Activated CD4-positive, alpha-beta T cell treated with anti-CD3 and anti-CD28 coated beads, Interleukin-2, Interleukin-6, amounts not matched to agents 100 ng/mL and 50 ng/mL, durations not matched to agents 16 hours and 8 hours (primary cell): ENCODE results near the gene CCDC89.

Experiments
- DNase-seq: peaks from one replicate; pipeline ENCODE4 v3.0.0-alpha.2; 2020

CCDC89 gene

DNA sequence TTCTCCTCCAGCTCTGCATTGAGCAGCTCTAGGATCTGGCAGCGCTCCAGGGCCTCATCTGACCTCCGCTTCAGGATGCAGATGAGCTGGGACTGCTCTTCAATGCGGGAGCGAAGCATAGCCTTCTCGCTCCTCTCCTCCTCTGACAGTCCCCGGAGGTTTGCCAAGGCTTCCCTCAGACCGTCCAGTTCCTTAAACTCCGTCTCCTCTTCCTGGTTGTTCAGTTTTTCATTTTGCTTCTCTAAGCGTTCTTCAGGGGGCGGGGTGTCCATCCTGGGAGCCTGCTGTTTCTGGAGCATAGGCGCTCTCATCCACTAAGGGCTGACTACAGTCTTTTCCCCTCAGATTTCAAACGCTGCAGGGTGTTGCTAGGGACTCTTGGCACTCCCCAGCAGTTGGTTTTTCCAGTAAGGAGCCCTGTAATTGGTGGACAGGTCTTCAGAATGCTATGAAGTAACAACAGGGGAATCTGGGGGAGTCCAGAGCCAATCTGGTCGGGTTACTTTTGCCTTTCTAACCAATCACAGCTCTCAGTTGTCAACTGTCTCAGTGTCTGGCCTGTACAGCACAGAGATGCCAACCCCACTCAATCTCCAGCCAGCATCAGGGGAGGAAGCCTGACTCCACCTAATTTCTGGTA is at the start of gene CCDC89:
TSS of gene CCDC89 (minus strand) at position 376 of the 640 bp plus-strand sequence. CDS start at position 311, 65 bp downstream.
- DNase-seq, result no peak

DNA sequence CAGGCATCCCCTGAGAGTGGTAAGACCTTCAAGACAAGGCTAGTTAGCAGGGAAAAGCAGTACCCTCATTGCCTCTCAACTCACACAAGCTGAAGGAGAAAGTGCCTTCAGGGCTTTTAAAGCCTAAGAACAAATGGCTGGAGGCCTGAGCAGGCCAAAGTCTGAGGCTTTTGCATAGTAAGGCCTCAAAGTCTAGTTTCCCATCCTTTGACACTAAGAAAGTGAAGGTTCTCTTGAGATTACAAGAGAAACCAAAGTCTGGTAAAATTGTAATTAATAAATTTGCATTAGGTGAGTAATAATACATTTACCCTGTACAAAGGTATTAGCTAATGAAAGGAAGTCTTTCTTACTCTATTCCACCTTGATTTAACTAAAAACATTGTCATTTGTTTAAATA is 47.0 kb upstream of the CCDC89 start:
- DNase-seq, result no peak

DNA sequence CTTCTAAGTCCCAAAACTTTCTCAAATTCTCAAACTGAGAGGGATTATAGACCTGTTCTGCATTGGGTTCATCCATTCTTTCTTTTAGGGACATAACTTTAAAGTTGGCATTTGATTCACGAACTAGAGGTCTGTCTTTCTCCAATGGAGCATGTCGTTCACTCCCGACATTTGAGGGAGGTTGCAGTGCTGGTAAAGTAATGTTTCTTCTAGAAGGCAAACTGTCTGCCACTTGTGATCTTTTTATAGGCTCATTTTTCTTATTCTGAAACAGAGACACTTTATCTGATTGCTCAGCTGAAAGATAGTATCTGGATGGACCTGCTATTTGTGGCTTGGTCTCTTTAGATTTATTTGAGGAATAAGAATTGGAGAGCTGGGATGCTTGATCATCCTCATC is 40.4 kb upstream of the CCDC89 start:
- DNase-seq, result no peak

DNA sequence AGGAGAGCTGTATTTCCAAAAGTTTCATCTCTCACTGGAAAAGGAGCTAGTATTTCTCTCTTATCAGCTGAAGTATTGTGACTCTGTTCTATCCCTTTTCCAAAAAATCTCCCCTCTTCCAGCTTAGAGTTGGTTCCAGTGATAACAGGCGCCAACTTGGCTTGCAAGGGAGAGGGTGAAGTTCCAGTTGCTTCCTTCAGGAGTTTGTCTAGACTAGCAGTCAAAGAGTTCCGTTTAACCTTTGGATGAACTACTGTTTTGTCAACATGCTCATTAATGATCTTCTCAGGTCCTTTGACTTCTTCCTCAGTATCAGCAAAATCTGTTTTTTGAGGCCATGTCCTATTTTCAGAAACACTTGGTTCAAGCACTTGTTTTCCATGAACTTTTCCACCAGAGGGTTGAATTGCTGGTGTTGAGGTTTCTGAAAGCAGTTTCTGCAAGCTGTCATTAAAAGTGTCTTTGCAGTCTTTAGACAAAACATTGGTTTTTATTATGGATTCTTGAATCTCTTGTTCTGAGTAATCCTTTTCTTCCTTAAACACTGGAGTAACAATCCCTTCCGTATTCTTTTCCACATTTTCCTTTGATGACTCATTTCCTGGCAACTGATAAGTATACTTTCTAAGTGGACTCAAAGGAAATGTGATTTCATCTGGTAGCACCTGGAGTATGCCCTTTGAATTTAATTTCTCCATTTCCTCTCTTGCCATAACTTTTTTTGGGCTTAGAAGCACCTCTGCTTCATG is 39.7 kb upstream of the CCDC89 start:
- DNase-seq, result no peak

DNA sequence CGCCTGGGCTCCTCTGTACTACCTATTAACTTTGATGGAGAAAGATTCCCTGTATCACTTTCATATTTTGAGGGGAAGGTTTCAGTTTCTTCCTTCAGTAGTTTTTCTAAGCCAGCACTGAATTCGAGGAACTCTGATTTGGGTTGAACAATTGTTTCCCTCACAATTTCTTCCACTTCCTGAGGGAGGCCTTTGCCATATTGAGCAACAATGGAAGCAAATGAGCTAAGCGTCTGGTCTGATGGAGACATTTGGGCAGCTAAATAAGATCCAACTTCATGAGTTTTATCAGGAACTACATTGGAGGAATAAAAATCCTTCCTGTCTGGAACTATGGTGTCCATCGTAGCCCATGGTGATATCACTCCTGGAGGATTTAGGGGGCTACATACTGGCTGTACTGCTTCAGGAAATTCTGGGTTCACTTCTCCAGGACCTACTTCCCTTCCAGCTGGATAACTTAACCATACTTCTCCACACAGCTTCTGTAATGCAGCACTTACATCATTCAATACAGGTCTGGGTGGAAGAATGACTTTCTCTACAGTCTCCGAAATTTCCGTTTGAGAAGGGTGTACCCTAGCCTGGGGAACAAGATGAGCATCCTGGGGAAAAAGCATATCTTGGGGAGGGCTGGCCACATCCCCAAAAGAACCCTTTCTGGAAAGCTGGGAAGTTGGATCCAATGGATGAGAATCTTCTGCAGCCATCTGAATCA is 38.9 kb upstream of the CCDC89 start:
- no peak for DNase-seq

DNA sequence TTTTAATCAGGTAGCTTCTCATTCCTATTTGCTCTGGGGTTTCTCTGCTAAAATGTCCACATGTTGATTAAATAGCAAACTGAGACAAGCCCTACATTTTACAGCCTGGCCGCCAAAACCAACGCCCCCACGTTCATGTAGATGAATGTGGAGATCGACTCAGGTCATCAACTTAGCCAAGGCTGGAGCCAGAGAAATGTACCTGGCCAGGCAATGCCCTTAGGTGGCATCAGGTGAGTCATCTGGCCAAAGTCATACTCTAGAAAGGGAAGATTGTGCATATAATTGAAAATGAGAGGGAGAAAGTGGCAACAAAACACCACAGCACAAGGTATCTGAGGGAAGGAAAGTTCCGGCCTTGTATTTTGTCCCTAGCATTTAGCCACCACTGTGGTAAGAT is 37.1 kb upstream of the CCDC89 start:
- DNase-seq, result no peak

DNA sequence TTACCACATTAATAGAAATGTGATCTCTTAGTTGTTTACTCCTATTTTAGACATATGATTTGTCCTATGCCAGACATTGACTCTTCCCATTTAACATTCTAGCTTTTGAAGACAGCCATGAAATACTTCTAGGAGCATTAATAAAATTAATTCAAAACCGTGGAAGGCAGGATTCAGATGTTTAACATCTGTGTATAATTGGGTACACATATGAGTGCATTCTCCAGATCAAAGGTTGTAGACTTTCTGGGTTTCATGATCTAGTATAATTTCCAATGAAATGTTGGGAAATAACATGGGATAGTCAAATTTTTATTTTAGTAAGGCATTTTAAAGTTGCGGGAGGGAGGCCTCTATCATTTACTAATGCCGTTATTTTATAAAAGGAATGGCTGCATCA is 35.2 kb upstream of the CCDC89 start:
- DNase-seq, result no peak

DNA sequence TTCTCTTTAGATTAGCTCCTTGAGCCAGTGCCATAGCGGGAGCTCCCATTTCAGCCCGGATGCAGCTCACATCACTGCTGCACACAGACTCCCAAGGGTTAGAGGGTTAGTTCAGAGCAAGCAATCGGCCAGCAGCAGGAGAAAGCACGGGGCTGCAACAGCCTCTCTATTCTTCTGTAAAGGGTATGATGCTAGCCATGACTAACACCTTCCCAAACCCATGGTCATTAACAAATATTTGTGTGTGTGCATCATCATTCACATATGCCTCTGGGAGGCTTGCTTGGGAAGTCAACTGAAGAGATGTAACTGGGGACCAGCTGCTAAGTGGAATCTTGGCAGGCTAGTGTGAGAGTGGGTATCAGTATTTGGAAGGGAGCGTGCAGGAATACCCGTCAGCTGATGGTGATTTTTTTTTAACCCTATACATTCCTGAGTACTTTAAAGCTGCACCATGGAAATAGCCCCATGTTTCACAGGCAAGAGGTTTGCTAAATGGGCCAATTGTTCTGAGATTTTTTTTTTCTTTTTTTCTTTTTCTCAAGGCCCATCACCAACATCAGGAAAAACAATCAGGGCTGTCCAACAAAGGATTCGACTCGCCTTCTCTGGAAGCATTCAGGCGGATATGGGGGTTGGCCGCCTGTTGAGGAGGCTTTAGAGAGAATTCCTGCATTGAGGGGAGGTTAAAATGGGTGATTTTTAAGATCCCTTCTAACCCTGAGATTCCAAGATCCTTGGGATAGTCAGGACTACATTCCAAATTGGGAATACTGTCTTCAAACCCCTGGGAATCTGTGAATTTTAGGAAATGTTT is 33.2 kb upstream of the CCDC89 start:
- no peak for DNase-seq

DNA sequence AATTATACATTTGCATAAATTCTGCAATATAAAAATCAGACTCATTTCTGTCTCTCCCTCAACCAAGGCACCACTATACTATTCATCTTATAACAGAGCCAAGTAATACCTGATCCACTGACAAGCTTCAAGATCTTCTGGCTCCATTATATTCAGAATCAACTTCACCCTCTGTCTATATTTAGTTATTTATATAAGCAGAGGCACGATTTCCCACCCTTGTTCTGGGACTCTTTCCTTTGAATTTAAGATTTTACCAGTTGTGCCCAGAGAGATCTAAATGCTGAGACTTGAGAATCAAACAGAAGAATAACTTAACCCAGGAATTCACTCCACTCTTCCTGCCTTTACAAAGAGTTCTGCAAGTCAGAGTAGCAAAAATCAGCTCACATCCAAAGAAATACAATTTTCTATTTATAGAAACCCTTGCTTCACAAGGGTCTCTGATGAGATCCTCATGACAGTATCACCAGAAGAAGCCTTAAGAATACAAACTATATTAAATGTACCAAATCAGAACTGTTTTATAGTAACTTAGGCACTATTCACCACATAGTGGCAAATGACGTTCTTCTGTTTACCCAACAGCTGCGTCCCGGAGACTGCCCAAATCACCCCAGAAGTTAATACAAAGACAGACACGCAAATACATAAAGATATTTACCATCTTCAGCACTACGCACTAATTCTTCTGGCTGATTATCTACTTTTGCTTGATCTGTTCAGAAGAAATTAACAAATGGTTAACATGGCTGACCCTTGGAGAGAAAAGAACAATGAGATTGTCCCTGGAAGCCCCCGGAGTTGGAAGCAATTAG is 32.3 kb upstream of the CCDC89 start:
- DNase-seq, result no peak

DNA sequence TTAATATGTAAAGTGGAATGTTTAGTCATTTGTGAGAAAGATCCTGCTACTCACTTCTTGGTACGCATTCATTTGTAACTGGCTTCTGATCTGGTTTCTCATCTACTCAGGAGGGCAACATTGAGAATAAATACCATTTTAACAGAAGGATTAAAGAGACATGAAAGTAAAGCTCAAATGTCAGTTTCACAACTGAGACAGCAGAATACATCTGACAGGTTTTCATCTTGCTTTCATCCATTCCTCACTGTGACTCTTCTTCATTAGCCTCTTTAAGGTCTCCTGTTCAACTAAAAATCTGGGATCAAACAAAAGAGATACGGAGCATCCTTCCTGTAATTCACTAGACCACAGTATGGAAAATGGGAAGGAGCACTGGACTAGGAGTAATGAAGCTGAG is 31.4 kb upstream of the CCDC89 start:
- DNase-seq, result no peak

DNA sequence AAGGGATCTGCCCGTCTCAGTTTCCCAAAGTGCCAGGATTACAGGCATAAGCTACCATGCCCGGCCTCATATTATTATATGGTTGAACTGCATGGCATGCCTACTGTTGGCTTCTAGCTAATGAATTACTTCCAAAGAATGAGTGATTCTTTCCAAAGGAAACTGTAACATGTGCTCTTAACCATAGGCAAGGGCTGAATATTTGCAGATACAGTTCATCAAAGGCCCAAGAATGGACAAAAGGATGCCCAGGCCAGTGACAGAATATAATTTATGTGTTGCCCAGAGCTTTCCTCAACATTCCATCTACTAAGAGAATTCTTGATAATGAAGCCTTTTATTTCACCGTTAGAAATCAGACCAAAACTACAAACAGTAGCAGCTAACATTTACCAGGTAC is 27.0 kb upstream of the CCDC89 start:
- DNase-seq, result no peak

DNA sequence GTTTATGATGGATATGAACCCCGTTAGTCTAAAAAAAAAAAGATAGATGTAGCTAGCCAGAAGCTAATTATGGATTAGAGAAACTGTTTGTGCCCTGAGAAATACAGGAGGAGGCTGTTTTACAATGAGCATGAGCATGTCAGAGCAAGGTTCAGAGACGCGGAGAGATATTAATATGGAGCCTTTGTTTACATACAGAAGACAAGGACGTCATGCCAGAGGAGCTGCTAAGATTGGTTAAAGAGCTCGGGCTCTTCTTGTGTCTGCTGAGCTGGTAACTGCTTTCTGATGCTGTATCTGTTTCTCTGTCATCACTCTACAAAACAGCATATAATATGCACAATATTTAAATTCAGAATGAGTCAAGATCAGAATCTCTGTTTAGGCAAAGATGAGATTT is 24.9 kb upstream of the CCDC89 start:
- no peak for DNase-seq

DNA sequence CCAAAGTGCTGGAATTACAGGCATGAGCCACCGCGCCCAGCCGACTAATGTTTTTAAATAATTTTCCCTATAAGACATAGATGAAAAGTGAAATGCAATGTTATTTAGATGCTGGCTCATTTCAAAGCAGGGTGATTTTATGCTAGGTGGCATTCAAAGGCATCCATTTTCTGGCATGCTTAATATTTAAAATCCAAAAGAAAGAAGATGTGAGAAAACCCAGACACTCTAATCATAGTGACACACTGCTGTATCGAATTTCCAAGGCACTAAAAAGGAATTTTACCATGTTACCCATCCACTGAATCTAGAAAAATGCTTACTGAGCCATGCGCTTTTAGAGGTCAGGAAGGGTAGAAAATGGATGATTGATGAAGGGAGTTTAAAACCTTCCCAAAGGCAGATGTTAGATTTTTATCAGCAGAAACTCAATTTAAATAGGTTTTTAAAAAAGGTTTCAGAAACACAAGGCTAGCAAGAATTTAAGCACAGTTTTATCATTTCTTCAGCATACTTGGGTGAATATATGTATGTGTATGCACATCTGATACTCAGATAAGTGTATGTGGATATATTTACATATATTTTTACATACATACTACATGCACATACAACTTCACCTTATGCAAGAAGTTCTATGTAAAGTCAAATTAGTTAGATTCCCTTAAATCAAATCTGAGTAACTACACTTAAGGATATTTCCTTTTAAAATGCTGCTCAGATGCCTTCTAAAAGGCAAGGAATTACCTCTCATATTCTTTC is 24.1 kb upstream of the CCDC89 start:
- DNase-seq, result no peak

DNA sequence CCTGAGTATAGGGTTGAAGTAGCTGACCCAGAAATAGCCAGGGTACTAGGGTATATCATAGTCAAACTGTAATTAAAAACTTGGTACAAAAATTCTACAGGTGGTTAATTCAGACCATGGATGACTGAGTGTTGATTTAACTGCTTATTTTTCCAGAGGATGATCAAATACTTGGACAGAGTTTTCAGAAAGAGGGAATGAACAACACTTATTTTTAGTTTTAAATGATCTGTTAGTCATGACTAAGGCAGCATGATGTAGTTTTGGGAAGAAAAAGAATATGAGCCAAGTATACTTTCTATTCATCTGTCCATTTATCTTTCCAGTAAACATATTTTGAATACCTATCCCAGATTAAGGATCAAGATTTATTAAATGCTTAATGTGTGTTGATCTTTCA is 19.8 kb upstream of the CCDC89 start:
- DNase-seq, result no peak

DNA sequence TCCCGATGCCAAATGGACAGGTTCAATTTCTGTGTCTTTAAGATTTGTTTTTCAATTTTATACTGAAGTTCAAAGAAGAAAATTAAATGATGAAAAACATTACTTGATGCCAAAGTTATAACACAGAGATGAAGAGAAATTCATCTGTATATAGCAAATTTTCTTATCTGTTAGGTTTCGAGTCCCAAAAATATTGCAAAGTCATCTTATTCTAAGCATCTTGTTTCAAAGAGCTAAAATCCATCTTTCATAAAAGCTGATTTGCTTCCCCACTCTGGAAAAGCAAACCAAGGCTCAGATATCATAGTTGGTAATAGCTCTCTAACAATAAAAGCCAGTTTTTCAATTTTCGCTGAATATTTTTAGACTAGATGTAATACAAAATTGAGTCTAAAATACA is 19.0 kb upstream of the CCDC89 start:
- DNase-seq, result no peak

DNA sequence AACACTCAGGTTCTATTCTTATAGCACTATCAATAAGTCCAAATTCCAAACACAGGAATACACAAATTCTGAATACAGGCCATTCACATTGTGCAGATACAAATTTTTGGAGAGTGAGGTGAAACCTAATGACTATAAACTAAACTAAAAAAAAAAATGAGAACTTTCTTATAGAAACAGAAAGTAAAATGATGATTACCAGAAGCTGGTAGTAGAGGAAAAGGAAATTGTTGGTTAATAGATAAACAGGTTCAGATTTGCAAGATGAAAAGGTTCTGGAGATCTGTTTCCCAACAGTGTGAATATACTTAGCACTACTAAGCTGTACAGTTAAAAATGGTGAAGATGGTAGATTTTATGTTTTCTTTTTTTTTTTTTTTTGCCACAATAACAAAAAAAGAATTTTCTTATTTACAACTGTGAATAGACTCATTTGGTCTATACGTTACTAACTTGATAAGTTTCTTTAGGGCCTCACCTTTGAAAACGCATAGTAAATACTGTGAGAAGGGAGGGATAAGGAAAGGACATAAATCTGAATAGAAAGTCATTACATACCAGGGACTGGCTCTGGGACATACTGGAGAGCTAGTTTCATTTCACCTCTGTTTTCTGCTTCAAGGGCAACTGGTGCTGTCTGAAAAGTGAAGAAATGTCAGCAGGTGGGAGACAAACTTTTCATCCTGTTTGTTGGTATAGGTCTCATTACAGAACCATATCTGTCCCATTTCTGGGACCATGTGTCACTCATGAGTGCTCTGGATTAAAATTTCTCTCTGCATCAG is 14.2 kb upstream of the CCDC89 start:
- peak; percentile 22 for DNase-seq

DNA sequence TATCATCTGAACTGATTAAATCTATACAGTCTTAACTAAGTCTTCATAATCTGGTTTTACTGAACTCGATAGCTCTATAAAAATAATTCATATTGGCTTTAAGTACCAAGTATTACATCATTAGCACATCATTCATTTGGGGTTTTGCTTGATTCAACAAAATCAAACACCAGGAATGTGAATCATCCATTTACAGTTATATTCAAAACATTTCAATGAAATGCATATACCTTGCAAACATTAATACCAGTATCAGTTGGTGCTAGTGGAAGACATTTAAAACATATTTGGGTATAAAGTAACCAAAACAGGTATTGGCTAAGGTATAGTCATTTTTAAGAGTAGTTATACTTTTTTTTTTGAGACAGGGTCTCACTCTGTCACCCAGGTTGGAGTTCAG is 12.2 kb upstream of the CCDC89 start:
- no peak for DNase-seq

DNA sequence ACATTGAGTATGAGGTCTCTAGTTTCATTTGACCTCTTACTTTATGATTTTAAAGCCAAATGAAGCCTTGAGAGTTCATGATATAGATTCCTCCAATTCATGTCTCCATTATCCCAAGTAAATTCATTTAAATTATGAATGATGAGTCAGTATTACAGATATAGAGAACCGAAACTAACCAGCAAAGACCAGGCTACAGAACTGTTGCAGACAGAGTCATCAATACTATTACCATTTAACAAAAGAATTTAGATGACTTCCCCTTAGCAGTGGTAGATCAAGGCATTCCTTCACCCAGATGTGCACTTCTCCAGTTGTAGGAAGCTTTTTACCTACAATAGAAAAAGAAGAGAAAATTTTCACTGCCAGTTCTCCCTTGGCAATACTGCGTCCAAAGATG is 11.8 kb upstream of the CCDC89 start:
- DNase-seq, result no peak

DNA sequence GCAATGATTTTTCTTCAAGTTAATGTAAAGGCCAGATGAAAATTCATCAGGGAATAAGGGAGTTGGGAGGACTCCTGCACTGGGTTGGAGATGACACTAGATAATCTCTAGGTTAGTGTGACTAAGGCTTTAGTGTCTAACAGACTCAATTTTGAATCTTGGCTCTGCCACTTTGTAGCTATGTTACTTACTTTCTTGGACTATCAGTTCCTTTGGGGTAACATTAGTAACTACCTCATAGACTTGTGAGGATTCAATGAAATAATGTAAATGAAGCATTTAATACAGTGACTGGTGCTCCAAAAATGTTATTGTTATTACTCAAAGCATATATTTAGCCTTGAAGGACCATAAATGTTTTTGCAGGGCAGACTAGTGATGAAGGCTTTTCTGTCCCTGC is 9.6 kb upstream of the CCDC89 start:
- no peak for DNase-seq

DNA sequence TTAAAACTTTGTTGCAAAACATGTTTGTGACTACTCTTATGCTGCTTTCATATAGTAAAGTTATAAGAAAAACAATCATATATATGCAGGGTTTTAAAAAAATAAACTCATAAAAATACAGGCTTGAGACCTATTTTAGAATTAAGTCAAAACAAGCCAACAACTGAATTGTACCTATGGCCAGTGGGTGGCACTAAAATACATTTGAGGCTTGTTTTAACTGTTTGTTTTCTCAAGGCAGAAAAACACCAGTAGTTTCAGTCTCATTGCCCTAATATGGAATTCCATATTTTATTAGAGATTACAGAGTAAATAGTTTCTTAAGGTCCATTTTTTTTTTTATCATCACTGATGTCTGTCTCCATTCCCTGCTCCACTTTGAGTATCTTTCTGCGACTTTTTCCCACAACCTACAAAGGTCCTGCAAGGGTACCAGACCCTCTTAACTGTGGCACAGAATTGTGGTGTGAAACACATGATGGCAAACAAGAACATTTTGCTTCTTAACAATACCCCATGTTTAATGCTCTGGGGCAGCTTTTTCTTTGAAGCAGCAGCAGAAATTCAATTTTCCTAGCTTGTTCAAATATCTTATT is 8.5 kb upstream of the CCDC89 start:
- DNase-seq, result peak; percentile 47
